Gastroesophageal sphincter (tissue), 3 donors: ENCODE results near the gene PLAC1.

Experiments
- EP300 ChIP-seq: sonication (generic); formaldehyde crosslinking; IDR thresholded peaks from one replicate; pipeline ENCODE4 v1.6.1; 2017; ENCODE audit warnings: antibody characterized with exemption, mild to moderate bottlenecking
- POLR2A ChIP-seq, 2 donors: fragments of 450-650 bp; IDR thresholded peaks; one replicate each; pipeline ENCODE4 v1.6.1; 2017; ENCODE audit warnings: antibody characterized with exemption in 2 of 2, mild to moderate bottlenecking in 2 of 2, moderate library complexity in 1 of 2
- TF ChIP-seq, protein P1 (sequence below), 4 experiments: fragments of 200-600 bp in 2 of 4; fragments of 450-650 bp in 2 of 4; sonication (generic) in 1 of 4; IDR thresholded peaks; one replicate each; pipeline ENCODE4 v1.5.1; 2017 to 2019; ENCODE audit warnings: antibody characterized with exemption in 4 of 4, mild to moderate bottlenecking in 2 of 4, moderate library complexity in 2 of 4

DNA sequence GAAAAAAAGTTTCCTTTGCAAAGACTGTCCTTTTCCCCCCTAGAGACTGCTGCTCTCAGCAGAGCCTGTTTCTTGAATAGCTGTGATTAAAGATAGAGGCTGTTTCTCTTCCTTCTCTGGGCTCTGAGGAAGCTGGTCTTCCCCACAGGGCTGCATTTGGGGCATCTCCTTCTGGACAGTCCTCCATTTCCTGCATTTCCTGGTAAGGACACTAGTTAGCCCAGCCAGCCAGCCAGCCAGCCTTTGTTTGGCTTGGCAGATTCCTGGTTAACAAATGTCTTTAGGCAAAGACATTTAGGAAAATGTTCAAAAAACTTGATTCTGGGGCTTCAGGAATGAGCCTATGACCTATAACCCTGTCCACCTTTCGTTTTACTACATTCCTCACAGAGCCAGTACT is 34.0 kb upstream of the PLAC1 start:
- TF ChIP-seq, protein P1, sequence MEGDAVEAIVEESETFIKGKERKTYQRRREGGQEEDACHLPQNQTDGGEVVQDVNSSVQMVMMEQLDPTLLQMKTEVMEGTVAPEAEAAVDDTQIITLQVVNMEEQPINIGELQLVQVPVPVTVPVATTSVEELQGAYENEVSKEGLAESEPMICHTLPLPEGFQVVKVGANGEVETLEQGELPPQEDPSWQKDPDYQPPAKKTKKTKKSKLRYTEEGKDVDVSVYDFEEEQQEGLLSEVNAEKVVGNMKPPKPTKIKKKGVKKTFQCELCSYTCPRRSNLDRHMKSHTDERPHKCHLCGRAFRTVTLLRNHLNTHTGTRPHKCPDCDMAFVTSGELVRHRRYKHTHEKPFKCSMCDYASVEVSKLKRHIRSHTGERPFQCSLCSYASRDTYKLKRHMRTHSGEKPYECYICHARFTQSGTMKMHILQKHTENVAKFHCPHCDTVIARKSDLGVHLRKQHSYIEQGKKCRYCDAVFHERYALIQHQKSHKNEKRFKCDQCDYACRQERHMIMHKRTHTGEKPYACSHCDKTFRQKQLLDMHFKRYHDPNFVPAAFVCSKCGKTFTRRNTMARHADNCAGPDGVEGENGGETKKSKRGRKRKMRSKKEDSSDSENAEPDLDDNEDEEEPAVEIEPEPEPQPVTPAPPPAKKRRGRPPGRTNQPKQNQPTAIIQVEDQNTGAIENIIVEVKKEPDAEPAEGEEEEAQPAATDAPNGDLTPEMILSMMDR (IDR thresholded peaks at IDR 0.05) = no peak
- TF ChIP-seq POLR2A (IDR thresholded peaks at IDR 0.05) (no peak), EP300 (no peak)
